NOMO-1 (cell line): ENCODE results near the gene XKR7.

ENCODE experiments used
- DNase-seq, 2 experiments: peaks; one replicate each; lab custom pipeline; 2025; ENCODE audit not compliant: unreplicated experiment in 2 of 2; lab: John Stamatoyannopoulos, UW

The XKR7 gene

GRCh38 chr20:31974951-31975487 is 7.1 kb downstream of the XKR7 start:
- DNase-seq, result no peak

GRCh38 chr20:31975874-31976273 is 7.9 kb downstream of the XKR7 start:
- DNase-seq, result no peak

GRCh38 chr20:31977080-31977479 is 9.1 kb downstream of the XKR7 start:
- DNase-seq, result no peak

- DNase-seq, result no peak
Measured at GRCh38 chr20:31979713-31980426, 11.9 kb downstream of the XKR7 start.

GRCh38 chr20:31981784-31982183 is 13.8 kb downstream of the XKR7 start:
- no peak for DNase-seq

GRCh38 chr20:31984981-31985471 is 17.1 kb downstream of the XKR7 start:
- no peak for DNase-seq

GRCh38 chr20:31987744-31988143 is 19.8 kb downstream of the XKR7 start:
- DNase-seq, result no peak

GRCh38 chr20:31988430-31989015 is 20.6 kb downstream of the XKR7 start:
- no peak for DNase-seq

GRCh38 chr20:31989030-31989645 is 21.2 kb downstream of the XKR7 start:
- no peak for DNase-seq

GRCh38 chr20:31990641-31991338 is 22.8 kb downstream of the XKR7 start:
- no peak for DNase-seq

GRCh38 chr20:31991339-31991705 is 23.4 kb downstream of the XKR7 start:
- DNase-seq, result no peak

GRCh38 chr20:31992086-31992485 is 24.1 kb downstream of the XKR7 start:
- no peak for DNase-seq

- DNase-seq, result no peak
Measured at GRCh38 chr20:31996996-31997395, 29.0 kb downstream of the XKR7 start.

GRCh38 chr20:31998246-31998645 is 30.3 kb downstream of the XKR7 start:
- no peak for DNase-seq

GRCh38 chr20:32003325-32003724 is 35.4 kb downstream of the XKR7 start:
- DNase-seq, result no peak

GRCh38 chr20:32004963-32005362 is 37.0 kb downstream of the XKR7 start:
- peak in 1 of 2 experiments; percentile 22 for DNase-seq

- no peak for DNase-seq
Measured at GRCh38 chr20:32006053-32006452, 38.1 kb downstream of the XKR7 start.

- DNase-seq, result no peak
Measured at GRCh38 chr20:32006841-32007786, 39.2 kb downstream of the XKR7 start.

- DNase-seq, result no peak
Measured at GRCh38 chr20:32007787-32008616, 40.1 kb downstream of the XKR7 start.
